Measurements from ENCODE around the gene SAP30L.

The SAP30L gene

GRCh38 chr5:154437281-154437965 lies 8.4 kb upstream of the SAP30L start:
- peaks cover 80% of the 10 kb centered on the region for H3K36me3 ChIP-seq
- no peak overlapping the region for H3K4me2 ChIP-seq
- H3K27ac ChIP-seq: no peak overlapping the region
- H3K27me3 ChIP-seq: no peaks in the 10 kb centered on the region
- H4K20me1 ChIP-seq: no peaks in the 10 kb centered on the region
- H3K4me1 ChIP-seq: no peaks in the 10 kb centered on the region
- no peak for TF ChIP-seq Cebpa-rat (IDR thresholded peaks at IDR 0.05)
- no peaks in the 10 kb centered on the region for H3K9me3 ChIP-seq
- no peak overlapping the region for H3K9ac ChIP-seq
- H3K4me3 ChIP-seq: no peak overlapping the region

- no peak overlapping the region for H3K27ac ChIP-seq
- peaks cover 74% of the 10 kb centered on the region for H3K36me3 ChIP-seq
- no peak overlapping the region for H3K4me2 ChIP-seq
- no peaks in the 10 kb centered on the region for H3K9me3 ChIP-seq
- H3K4me1 ChIP-seq: peaks cover 10% of the 10 kb centered on the region
- H4K20me1 ChIP-seq: no peaks in the 10 kb centered on the region
- no peak overlapping the region for H3K9ac ChIP-seq
- H3K27me3 ChIP-seq: no peaks in the 10 kb centered on the region
- H3K4me3 ChIP-seq: no peak overlapping the region
- no peak for TF ChIP-seq Cebpa-rat (IDR thresholded peaks at IDR 0.05)
Observed at GRCh38 chr5:154440540-154440939, 5.3 kb upstream of the SAP30L start.

- peaks cover 18% of the 10 kb centered on the region for H4K20me1 ChIP-seq
- no peaks in the 10 kb centered on the region for H3K27me3 ChIP-seq
- H3K27ac ChIP-seq: no peak overlapping the region
- no peak overlapping the region for H3K4me2 ChIP-seq
- peaks cover 51% of the 10 kb centered on the region for H3K36me3 ChIP-seq
- TF ChIP-seq Cebpa-rat (IDR thresholded peaks at IDR 0.05): no peak
- no peak overlapping the region for H3K4me3 ChIP-seq
- H3K9ac ChIP-seq: no peak overlapping the region
- H3K9me3 ChIP-seq: no peaks in the 10 kb centered on the region
- H3K4me1 ChIP-seq: peaks cover 20% of the 10 kb centered on the region
Observed at GRCh38 chr5:154442801-154443200, 3.0 kb upstream of the SAP30L start.

- Histone ChIP-seq H3K4me2 (peak overlapping the region; percentile 98), H3K27ac (peak overlapping the region; percentile 67), H3K9me3 (no peaks in the 10 kb centered on the region), H3K4me3 (peak overlapping the region; percentile 97), H3K9ac (peak overlapping the region; percentile 93), H4K20me1 (peaks cover 38% of the 10 kb centered on the region), H3K36me3 (peaks cover 40% of the 10 kb centered on the region), H3K4me1 (peaks cover 39% of the 10 kb centered on the region), H3K27me3 (no peaks in the 10 kb centered on the region)
- TF ChIP-seq Cebpa-rat (IDR thresholded peaks at IDR 0.05): no peak
Observed at GRCh38 chr5:154444556-154445421, 1.0 kb upstream of the SAP30L start.

- Histone ChIP-seq H3K9me3 (no peaks in the 10 kb centered on the region), H3K4me1 (peaks cover 40% of the 10 kb centered on the region), H3K4me2 (peak overlapping the region; percentile 96), H4K20me1 (peaks cover 53% of the 10 kb centered on the region), H3K36me3 (peaks cover 40% of the 10 kb centered on the region), H3K27ac (peak overlapping the region; percentile 84), H3K27me3 (no peaks in the 10 kb centered on the region), H3K9ac (peak overlapping the region; percentile 93), H3K4me3 (peak overlapping the region; percentile 97)
- no peak for TF ChIP-seq Cebpa-rat (IDR thresholded peaks at IDR 0.05)
Observed at GRCh38 chr5:154446195-154447088, 645 bp downstream of the SAP30L start.

- Histone ChIP-seq H3K4me2 (peak overlapping the region; percentile 96), H4K20me1 (peaks cover 58% of the 10 kb centered on the region), H3K9ac (peak overlapping the region; percentile 93), H3K27me3 (no peaks in the 10 kb centered on the region), H3K4me3 (peak overlapping the region; percentile 97), H3K9me3 (no peaks in the 10 kb centered on the region), H3K4me1 (peaks cover 40% of the 10 kb centered on the region), H3K27ac (no peak overlapping the region), H3K36me3 (peaks cover 40% of the 10 kb centered on the region)
- no peak for TF ChIP-seq Cebpa-rat (IDR thresholded peaks at IDR 0.05)
Observed at GRCh38 chr5:154447089-154447725, 1.4 kb downstream of the SAP30L start.

GRCh38 chr5:154449786-154450185 lies 4.0 kb downstream of the SAP30L start:
- Histone ChIP-seq H4K20me1 (peaks cover 67% of the 10 kb centered on the region), H3K4me1 (peaks cover 32% of the 10 kb centered on the region), H3K4me3 (no peak overlapping the region), H3K27me3 (no peaks in the 10 kb centered on the region), H3K27ac (no peak overlapping the region), H3K9me3 (no peaks in the 10 kb centered on the region), H3K9ac (no peak overlapping the region), H3K4me2 (no peak overlapping the region), H3K36me3 (peaks cover 56% of the 10 kb centered on the region)
- no peak for TF ChIP-seq Cebpa-rat (IDR thresholded peaks at IDR 0.05)

- no peak overlapping the region for H3K9ac ChIP-seq
- no peak for TF ChIP-seq Cebpa-rat (IDR thresholded peaks at IDR 0.05)
- H3K27ac ChIP-seq: no peak overlapping the region
- H3K36me3 ChIP-seq: peaks cover 78% of the 10 kb centered on the region
- H4K20me1 ChIP-seq: peaks cover 57% of the 10 kb centered on the region
- H3K4me3 ChIP-seq: no peak overlapping the region
- no peaks in the 10 kb centered on the region for H3K9me3 ChIP-seq
- H3K4me1 ChIP-seq: peaks cover 28% of the 10 kb centered on the region
- no peak overlapping the region for H3K4me2 ChIP-seq
- H3K27me3 ChIP-seq: no peaks in the 10 kb centered on the region
Observed at GRCh38 chr5:154451957-154452356, 6.2 kb downstream of the SAP30L start.

- peaks cover 90% of the 10 kb centered on the region for H3K36me3 ChIP-seq
- no peak overlapping the region for H3K4me2 ChIP-seq
- H3K4me3 ChIP-seq: no peak overlapping the region
- no peaks in the 10 kb centered on the region for H3K9me3 ChIP-seq
- TF ChIP-seq Cebpa-rat (IDR thresholded peaks at IDR 0.05): no peak
- no peaks in the 10 kb centered on the region for H3K4me1 ChIP-seq
- peaks cover 34% of the 10 kb centered on the region; the same call in 1 of the 2 replicates for H4K20me1 ChIP-seq
- H3K9ac ChIP-seq: no peak overlapping the region
- H3K27ac ChIP-seq: no peak overlapping the region
- no peaks in the 10 kb centered on the region for H3K27me3 ChIP-seq
Observed at GRCh38 chr5:154455585-154455984, 9.8 kb downstream of the SAP30L start.
